Activated CD4-positive, CD25-positive, alpha-beta regulatory T cell (primary cell): Measurements from ENCODE around the gene LCE1A.
A peak's percentile ranks its signal among the peaks of the same experiment; 100 is the strongest.

Experiments
- DNase-seq, 4 experiments: peaks; one replicate each; lab custom pipeline; 2025; lab: John Stamatoyannopoulos, UW

Gene LCE1A, protein sequence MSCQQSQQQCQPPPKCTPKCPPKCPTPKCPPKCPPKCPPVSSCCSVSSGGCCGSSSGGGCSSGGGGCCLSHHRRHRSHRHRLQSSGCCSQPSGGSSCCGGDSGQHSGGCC

DNA sequence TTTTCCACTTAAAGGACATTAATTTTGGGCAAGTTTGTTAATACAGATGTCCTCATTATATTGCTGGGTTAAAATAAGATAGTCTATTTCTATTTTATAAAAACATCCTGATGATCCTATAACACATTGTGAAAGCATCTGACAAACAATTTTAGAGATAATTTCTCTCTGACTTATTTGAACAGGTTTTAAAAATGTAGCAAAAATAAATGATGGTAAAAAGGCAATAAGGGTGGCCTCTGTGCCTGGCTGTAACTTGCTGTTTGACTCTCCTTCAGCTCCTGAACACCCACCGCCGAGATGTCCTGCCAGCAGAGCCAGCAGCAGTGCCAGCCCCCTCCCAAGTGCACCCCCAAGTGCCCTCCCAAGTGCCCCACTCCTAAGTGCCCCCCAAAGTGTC is at the start of gene LCE1A:
Gene LCE1A, plus strand, starts transcription at position 301 of the 400 bp plus-strand sequence. Its CDS starts 0 bp downstream, at position 301.
- no peak for DNase-seq

DNA sequence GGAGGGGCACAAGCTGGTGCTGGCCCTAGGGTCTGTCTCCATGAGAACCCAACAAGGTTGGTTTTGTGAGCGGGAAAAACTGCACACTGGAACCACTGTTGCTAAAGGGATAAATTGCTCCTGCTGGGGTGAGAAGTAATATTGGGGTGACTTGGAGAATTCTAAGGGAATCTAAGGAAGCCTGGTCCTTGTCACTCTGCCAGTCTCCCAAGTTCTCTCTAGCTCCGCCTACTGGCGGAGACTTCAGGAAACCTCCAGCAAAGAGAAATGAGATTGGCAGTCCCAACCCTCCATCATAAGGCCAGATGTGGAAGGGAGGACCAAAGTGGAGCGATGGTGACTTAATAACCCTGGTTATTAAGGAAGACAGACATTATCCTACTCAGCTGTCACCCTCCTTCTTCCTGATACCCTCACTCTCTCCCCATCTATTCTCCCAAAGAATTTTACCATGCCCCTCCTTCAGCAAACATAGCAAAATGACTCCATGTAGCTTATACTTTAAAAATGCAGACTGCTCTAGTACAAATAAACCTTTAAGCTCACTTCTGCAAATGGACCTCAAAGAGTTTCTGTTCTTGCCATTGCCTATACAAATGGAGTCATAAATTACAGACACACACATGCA is 49.6 kb upstream of the LCE1A start:
- DNase-seq = no peak

DNA sequence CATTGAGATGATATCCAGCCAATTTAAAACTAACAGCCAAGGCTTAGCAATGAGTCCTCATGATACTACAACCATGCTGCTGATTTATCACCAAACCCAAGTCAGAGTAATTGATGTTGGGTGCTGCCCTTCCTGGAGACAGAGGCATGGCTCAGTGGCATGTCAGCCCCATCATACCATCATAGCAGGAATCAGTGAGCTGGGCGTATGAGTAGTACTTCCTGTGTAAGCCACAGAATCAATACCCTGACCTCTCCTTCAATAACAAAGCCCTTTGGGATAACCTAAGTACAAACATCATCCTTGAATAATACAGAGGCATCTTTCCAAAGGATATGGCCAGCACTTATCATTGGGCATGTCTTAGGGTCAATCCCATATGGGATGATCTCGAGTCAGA is 44.2 kb upstream of the LCE1A start:
- no peak for DNase-seq

DNA sequence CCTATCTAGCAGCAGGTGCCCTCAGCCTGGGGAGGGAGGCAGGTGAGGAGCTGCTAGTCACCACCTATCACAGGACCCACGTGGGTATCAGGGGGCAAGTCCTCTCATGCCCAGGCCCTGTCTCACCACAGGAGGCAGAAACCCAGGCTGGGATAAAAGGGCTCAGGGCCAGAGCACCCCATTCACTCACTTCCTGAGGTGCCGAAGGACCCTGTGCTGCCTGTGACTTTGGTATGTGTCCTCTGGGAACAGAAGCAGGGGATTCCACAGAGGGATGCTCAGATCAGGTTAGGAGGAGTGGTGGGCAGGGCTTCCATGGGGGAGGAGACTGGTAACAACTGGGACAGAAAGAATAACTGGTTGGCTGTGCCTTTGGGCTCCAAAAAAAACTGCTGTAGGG is 41.2 kb upstream of the LCE1A start, which contains the start of gene LCE1E:
Gene LCE1E, plus strand, starts transcription at position 181 of the 400 bp plus-strand sequence. CDS start 1,043 bp downstream, outside the sequence.
- no peak for DNase-seq

DNA sequence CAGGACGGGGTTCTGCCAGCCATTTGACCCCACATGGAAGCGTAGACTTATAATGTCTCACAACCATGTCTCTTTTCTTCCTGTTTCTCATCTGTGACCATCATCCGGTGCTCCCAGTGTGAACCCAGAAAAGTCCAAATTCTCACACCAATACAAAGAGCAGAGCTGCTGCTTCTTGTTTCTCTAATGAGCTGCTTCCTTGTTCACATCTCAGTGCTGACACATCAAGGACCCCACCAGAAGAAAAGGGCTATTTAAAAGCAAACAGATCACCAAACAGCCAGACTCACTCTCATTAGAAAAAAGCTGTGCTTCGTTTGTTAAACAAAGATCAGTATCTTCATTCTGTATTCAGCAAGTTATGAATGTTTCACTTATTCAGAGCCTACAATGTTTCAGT is 31.6 kb upstream of the LCE1A start:
- no peak for DNase-seq

DNA sequence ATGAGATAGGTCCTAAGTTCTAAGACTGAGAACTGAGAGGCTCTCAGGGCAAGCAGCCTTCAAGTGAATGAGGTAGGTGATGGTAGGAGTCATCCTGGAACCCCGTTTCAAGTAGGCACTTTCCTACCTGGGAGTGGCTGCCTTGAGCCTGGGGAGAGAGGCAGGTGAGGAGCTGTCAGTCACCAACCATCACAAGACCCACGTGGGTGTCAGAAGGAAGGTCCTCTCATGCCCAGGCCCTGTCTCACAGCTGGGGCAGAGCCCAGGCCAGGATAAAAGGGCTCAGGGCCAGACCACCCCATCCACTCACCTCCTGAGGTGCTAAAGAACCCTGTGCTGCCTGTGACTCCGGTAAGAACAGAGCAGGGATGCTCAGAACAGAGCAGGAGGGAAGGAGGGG is 30.9 kb upstream of the LCE1A start, which contains the start of gene LCE1D:
Gene LCE1D, plus strand, starts transcription at position 301 of the 400 bp plus-strand sequence. CDS start 1,074 bp downstream, outside the sequence.
- DNase-seq = no peak

DNA sequence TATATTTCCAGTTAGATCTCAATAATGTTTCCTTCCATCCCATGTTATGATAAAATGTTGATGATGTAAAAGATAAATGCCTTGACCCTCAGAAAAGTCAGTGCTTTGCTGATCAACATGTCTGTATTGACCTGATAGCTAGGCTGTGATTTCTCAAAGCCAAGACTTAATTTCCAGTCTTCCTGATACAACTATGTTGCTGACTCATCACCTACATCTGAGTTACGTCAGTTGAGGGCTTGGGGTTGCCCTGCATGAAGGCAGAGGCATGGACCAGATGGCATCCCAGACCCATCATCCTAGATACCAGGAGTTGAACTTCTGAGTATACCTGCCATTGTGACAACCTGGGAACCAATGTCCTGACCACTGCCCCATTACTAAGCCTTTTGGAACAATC is 25.9 kb upstream of the LCE1A start:
- no peak for DNase-seq

DNA sequence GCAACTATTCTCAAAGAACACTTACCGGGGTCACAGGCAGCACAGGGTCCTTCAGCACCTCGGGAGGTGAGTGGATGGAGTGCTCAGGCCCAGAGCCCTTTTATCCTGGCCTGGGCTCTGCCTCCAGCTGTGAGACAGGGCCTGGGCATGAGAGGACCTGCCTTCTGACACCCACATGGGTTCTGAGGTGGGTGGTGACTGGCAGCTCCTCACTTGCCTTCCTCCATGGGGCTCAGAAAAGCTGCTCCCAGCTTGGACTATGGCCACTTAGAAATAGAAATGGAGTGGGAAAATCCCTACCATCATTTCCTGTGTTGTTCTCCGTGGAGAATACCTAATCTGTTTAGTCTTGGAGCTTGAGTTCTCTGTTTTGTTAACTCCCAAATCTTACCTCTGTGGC is 20.7 kb upstream of the LCE1A start, which contains the start of gene LCE1C:
Gene LCE1C, minus strand, starts transcription at position 76 of the 400 bp plus-strand sequence. CDS start 1,173 bp downstream, outside the sequence.
- DNase-seq = no peak

DNA sequence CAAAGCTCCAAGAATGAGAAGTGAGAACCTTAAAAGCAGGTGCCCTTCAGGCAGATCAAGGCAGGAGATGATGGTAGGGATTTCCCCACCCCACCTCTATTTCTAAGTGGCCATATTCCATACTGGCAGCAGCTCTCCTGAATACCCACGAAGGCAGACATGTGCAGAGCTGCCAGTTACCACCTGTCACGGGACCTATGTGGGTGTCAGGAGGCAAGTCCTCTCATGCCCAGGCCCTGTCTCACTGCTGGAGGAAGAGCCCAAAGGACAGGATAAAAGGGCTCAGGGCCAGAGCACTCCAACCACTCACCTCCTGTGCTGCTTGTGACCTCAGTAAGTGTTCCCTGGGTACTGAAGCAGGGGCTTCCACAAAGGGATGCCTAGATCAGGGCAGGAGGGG is 16.2 kb upstream of the LCE1A start:
- DNase-seq = no peak

DNA sequence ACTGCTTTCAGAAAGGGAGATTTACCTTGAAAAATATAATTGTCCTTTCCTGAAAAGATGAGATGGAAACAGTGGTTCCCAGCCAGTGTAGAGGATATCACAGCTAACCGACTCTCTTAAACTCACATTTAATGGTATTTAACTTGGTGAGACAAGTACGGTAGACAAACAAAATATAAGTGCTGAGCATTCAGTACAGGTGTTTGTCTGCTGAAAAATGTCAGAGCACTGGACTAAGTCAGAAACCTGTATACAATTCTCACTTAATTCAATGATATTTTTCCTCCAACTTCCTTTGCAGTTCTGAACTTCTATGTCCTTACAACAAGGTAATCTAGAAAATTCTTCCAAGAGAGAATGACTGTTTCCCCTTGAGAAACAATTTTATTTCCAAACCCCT is 15.6 kb upstream of the LCE1A start, which contains the start of gene LCE1B:
Gene LCE1B, plus strand, starts transcription at position 301 of the 400 bp plus-strand sequence. CDS start 476 bp downstream, outside the sequence.
- DNase-seq = no peak

DNA sequence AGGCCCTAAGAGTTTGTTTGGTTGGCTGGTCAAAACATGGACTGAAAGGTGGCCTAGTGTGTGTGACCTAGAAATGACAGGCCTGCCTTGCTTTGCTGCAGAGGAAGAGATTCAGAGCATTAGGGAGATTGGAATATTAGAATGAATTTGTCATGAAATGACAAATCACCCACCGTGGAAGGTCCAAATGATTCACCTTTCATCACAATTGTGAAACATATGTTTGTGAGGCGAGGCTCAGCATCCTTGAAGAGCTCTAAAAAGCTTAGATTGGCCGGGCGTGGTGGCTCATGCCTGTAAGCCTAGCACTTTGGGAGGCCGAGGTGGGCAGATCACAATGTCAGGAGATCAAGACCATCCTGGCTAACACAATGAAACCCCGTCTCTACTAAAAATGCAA is 10.0 kb upstream of the LCE1A start:
- no peak for DNase-seq

DNA sequence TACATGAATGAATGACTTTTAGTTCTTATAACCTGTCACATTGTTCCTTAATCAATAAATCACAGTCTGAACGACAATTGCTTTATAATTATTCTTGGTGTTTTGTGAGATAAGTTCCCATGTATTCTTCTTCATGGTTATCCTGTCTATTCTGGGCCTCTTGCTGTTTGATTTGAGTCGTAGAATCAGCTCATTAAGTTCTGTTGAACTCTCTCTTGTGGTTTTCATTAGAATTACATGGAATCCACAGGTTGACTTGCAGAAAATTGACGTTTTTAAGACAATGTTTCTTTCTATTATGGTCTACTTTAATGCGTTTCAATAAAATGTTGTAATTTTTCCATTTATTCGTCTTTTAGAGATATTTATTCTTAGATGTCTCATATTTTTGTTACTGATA is 4.0 kb upstream of the LCE1A start:
- DNase-seq = no peak

DNA sequence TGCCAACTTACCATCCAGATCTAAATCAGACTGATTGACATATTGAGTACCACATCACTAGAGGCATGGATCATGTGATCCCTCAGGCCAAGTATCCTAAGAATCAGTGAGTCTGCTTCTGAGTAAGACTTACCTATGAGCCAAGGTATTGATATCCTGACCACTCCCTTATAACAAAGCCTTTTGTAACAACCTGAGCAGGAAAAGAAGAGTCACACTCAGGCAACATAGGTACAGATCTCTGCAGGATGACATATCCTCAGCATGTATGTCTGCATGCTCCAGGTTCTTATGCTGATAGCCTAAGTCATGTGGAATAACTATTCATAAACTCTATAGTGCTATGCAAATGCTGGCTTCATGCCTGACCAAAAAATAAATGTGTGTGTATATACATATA is 2.3 kb upstream of the LCE1A start:
- DNase-seq = no peak

DNA sequence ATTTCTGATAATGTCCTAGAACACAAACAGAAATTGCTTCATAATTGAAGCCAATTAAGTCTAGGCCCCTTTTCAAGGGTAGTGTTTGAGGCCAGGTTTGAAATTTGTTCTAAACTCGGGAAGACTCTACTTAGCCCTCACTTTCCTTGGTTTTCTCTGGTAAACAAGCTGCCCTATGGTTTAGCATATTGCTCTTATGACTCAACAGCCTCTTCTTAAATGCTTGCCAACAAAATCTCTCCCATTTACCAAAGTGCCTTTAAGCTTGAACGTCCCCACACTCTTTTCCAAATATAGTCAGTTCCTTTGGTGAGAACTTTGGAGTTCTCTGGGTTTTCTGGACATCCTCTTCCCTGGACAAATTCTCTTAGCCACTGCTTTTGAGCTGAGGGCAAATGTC is 9.6 kb downstream of the LCE1A start:
- DNase-seq = no peak

DNA sequence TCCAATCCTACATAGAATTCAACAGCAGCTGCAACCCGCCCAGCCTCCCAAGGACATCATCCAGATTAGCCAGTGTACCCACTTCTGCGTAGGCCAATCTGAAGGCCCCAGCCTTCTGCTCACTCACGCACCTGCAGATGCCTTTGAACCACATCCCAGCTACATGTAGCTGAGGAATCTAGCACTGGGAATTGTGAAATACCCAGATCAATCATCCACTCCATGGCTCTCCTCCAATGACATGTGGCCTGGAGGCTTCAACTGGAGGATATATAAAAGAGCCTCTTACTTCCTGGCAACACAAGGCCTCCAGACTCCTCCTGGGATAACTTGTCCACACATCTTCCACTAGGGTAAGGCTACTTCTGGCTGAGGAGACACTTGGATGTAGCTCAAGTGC is 15.3 kb downstream of the LCE1A start, which contains the start of gene LCE6A:
Gene LCE6A, plus strand, starts transcription at position 301 of the 400 bp plus-strand sequence. CDS start 665 bp downstream, outside the sequence.
- no peak for DNase-seq

DNA sequence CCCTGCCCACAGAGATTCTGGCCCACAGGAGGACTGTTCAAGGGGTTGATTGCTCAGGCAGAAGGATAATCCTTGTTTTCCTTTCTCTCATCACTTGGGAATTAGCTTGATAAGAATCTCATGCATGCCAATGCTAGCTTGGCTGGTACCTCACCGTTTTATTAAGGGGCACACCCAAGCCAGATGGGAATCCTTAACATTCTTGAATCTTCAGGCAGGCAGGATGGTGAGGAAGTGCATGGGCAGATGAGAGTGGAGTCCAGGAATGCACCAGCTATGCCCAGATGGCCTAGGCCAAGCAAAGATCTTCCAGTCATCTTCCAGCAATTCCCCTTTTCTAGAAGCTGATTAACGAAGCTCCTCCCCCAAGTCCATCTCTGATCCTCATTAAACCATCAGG is 28.4 kb downstream of the LCE1A start:
- no peak for DNase-seq

DNA sequence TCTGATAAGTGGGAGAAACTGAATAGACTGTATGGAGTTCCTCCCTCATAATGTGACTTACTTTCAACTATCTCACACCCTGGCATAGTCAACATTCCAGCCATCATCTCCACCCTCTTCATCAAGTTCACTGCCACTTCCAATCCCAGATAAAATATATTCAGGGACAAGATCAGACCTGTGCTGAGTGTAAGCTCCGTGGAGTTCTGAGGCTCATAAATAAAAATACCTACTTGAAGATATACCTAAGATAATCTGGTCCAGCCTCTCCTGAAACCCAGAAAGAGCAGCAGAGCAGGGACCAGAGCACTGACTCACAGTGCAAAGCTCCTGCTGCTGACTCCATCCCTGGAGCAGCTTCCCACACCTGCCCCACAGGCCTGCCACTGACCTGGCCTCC is 30.8 kb downstream of the LCE1A start:
- DNase-seq = no peak

DNA sequence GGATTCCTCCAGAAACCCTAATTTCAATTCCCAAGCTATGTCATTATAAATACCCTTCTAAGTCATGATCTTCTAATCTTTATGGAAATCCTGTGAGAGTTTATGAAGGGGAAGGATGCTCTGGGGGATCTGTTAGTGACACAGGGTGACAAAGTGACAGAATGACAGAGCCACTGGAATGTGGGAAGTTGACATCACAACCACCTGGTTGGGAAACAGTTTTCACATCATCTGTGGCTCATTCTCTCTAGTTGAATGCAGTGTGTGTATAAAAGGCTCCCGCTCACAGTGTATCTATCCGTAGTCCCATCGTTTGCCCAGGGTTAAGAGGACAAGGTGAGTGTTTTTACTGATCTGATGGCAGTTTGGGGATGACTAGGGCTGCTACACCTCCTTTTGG is 32.4 kb downstream of the LCE1A start, which contains the start of gene LCE7A:
Gene LCE7A, plus strand, starts transcription at position 301 of the 400 bp plus-strand sequence. CDS start 702 bp downstream, outside the sequence.
- DNase-seq = no peak

DNA sequence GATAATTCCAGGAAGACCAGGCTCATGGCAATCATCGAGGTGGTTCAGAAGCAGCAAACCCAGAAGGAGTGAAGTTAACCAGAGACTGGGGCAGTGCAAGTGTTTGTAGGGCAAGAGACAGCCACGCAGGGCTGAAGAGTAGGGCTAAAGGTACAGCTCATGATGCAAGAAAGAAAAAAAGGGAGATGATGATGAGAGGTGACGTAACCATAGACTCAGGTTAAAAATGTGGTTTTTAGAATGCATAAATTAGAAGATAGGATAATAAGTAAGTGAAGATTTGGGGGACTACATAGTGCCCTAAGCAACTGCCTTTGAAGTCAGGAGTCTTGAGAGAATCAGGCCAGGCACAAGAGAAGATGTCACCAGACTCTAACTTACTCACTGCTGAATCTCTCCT is 32.9 kb downstream of the LCE1A start:
- no peak for DNase-seq

DNA sequence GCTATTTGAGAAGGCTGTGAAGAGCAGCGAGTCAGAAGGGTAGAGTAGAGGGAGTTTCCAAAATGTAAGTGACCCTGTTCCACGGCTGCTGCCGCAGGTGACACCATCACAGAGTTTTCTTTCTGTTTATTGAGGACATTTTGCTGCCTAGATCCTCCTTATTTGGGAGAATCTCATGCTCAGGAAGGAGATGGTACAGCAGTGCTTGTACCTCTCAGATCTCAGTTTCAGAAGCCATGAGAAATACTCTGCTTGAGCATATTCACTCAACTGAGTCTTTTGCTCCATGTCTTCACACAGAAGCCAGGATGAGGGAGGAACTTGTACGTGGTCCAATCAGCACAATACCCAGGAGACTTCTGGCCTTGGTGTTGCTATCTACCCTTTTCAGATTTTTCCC is 34.1 kb downstream of the LCE1A start:
- no peak for DNase-seq

DNA sequence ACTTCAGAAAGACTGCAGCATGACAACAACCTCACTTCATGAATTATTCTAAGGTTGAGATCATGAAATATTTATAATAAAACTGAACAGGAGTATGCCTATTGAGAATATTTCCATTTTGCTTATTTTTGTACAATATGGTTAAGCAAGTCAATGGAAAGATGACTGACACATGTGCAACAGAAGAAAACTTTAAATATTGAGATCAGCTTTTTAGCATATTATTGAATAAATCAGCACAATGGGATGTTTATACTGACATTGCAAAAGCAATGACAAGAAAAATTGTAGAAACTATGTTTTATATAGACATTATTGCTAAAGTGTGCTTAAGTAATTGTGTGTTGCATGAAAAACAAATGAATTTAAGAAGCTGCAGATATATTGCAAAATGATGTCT is 37.2 kb downstream of the LCE1A start:
- DNase-seq = no peak

DNA sequence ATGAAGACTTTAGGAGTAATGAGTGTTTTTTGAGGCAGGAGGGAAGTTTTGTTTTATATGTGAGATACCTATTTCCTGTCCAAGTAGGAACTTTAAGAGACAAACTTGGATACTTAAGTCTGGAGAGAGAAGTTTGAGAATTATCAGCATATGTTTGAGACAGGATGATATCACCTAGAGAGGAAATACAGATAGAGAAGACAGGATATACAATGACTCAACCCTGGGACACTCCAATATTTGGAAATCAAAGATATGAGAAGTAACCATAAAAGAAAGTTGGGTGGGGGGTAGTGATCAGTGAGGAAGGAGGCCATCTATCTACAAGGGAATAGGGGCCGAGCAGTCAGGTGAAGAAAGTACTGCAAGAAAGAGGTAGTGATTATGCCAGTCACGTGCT is 39.0 kb downstream of the LCE1A start:
- DNase-seq = no peak

DNA sequence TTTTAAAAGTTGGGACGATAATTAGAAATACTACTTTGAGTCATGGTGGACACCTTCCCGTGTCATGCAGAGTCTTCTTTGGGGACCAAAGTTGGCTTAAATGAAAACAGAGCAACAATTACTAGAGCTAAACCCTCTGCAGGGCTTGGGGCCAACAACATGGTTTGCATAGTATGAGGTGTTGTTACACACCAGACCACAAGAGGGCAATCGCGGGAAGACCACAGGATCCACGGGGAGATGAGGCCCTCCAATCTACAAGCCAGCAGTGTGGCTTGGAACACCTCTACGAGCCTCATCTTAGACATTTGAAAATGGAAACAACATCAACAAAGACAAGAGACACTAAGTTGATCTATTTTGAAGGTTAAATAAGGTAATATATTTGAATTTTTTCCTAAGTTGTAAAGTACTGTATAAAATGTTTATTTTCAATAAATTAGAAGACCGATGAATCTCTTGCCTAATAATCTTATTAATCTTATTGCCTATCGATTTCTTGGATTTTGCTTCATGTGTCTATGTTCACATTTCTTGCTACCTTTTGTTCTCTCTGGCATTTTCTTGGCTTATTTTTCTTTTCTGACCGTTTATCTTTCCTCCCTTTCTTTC is 42.6 kb downstream of the LCE1A start:
- DNase-seq = peak; percentile 12 to 29 (median 18)
